DND-41 (cell line): Measurements from ENCODE around the gene SEC63.

ENCODE experiments used
- EZH2 ChIP-seq: IDR thresholded peaks from 3 replicates; pipeline ENCODE4 v1.6.1; 2012; ENCODE audit warnings: borderline replicate concordance, low read depth, mild to moderate bottlenecking, moderate library complexity, low read length, inconsistent platforms; ENCODE audit not compliant: severe bottlenecking
- TF ChIP-seq, protein P1 (sequence below): IDR thresholded peaks from 2 replicates; pipeline ENCODE4 v1.5.1; 2012; ENCODE audit warnings: borderline replicate concordance, low read length, moderate library complexity, mild to moderate bottlenecking; ENCODE audit not compliant: poor library complexity, severe bottlenecking; ENCODE audit errors: extremely low read depth

- TF ChIP-seq, protein P1, sequence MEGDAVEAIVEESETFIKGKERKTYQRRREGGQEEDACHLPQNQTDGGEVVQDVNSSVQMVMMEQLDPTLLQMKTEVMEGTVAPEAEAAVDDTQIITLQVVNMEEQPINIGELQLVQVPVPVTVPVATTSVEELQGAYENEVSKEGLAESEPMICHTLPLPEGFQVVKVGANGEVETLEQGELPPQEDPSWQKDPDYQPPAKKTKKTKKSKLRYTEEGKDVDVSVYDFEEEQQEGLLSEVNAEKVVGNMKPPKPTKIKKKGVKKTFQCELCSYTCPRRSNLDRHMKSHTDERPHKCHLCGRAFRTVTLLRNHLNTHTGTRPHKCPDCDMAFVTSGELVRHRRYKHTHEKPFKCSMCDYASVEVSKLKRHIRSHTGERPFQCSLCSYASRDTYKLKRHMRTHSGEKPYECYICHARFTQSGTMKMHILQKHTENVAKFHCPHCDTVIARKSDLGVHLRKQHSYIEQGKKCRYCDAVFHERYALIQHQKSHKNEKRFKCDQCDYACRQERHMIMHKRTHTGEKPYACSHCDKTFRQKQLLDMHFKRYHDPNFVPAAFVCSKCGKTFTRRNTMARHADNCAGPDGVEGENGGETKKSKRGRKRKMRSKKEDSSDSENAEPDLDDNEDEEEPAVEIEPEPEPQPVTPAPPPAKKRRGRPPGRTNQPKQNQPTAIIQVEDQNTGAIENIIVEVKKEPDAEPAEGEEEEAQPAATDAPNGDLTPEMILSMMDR: no peak
- TF ChIP-seq EZH2: no peak
These were observed 48.0 kb upstream of the SEC63 start for GRCh38 chr6:108005961-108006360.
